PC-9 (cell line): ENCODE measurements around the gene CAMTA1. TPM values are rescaled to one million over a fixed set of nuclear protein-coding genes. Genes with fewer than 3 reads are reported as not detected.

ENCODE experiments used
- BruUV-seq: library from RNA; stranded (reverse); fragments of 400-500 nt; replicated peaks from 2 replicates; lab custom pipeline; 2021; lab: Mats Ljungman, UMichigan
- CTCF ChIA-PET: fragments of 300-600 bp; sonication (Branson Sonifier 250); formaldehyde crosslinking; loops from one replicate; lab custom pipeline; 2022; ENCODE audit warnings: antibody characterized with exemption; lab: Charles Lee
- POLR2A ChIA-PET: fragments of 300-600 bp; sonication (Branson Sonifier 250); formaldehyde crosslinking; loops from one replicate; lab custom pipeline; 2022; ENCODE audit warnings: antibody characterized with exemption; ENCODE audit not compliant: unreplicated experiment; lab: Charles Lee
- DNase-seq, 2 experiments: peaks; one replicate each; pipeline versions ENCODE4 v3.0.0 to v3.0.0-alpha.2; 2015 to 2022; ENCODE audit warnings: mixed read lengths in 1 of 2
- H2AFZ ChIP-seq: fragments of 200-600 bp; sonication (generic); 2 replicates; pipeline ENCODE4 v1.8.1; 2017; ENCODE audit warnings: antibody characterized with exemption
- H3F3A ChIP-seq: fragments of 200-600 bp; sonication (generic); 2 replicates; pipeline ENCODE4 v1.8.1; 2017; ENCODE audit warnings: antibody characterized with exemption, mild to moderate bottlenecking, low read depth; ENCODE audit not compliant: insufficient read depth
- H3K27ac ChIP-seq: fragments of 200-600 bp; sonication (generic); 2 replicates; pipeline ENCODE4 v1.6.1; 2016; ENCODE audit warnings: mixed run types
- H3K27me3 ChIP-seq: fragments of 200-600 bp; sonication (generic); 2 replicates; pipeline ENCODE4 v1.6.1; 2016; ENCODE audit warnings: low read depth, mixed run types; ENCODE audit not compliant: insufficient read depth
- H3K36me3 ChIP-seq: fragments of 200-600 bp; sonication (generic); 2 replicates; pipeline ENCODE4 v1.6.1; 2016; ENCODE audit warnings: low read depth, mixed run types
- H3K4me1 ChIP-seq: fragments of 200-600 bp; sonication (generic); replicated peaks from 2 replicates; pipeline ENCODE4 v1.6.1; 2016; ENCODE audit warnings: mixed run types; ENCODE audit not compliant: insufficient read depth
- H3K4me2 ChIP-seq: fragments of 200-600 bp; sonication (generic); 2 replicates; pipeline ENCODE4 v1.6.1; 2017; ENCODE audit warnings: mixed run types
- H3K4me3 ChIP-seq: fragments of 200-600 bp; sonication (generic); 2 replicates; pipeline ENCODE4 v1.6.1; 2016; ENCODE audit warnings: mixed run types
- H3K79me2 ChIP-seq: fragments of 200-600 bp; sonication (generic); 2 replicates; pipeline ENCODE4 v1.6.1; 2017; ENCODE audit warnings: low read depth, mixed run types
- H3K9me2 ChIP-seq: fragments of 200-600 bp; sonication (generic); 2 replicates; pipeline ENCODE4 v1.8.1; 2017; ENCODE audit warnings: mild to moderate bottlenecking; ENCODE audit not compliant: insufficient read depth
- H3K9me3 ChIP-seq: fragments of 200-600 bp; sonication (generic); 2 replicates; pipeline ENCODE4 v1.8.1; 2016; ENCODE audit warnings: low read depth; ENCODE audit not compliant: insufficient read depth
- H4K20me1 ChIP-seq: fragments of 200-600 bp; sonication (generic); 2 replicates; pipeline ENCODE4 v1.8.1; 2017; ENCODE audit not compliant: insufficient read depth
- CTCF ChIP-seq: fragments of 200-600 bp; sonication (generic); conservative IDR thresholded peaks from 2 replicates; pipeline ENCODE4 v1.6.1; 2017; ENCODE audit warnings: mixed run types, antibody characterized with exemption, mild to moderate bottlenecking, moderate library complexity
- EZH2 ChIP-seq: fragments of 200-600 bp; sonication (generic); IDR thresholded peaks from 2 replicates; pipeline ENCODE4 v1.8.0; 2017; ENCODE audit warnings: antibody characterized with exemption, low read depth
- intact Hi-C: fragments of 100-400 bp; cut with micrococcal nuclease; formaldehyde crosslinking; loops from one replicate; pipeline ENCODE4 v1.10.0; 2022; ENCODE audit not compliant: unreplicated experiment
- total RNA-seq: library from RNA; stranded (reverse); gene quantifications from 2 replicates; pipeline ENCODE4 v1.2.3, GENCODE V29; 2021

The CAMTA1 gene
- total RNA-seq, 1 experiment from 2014 or later, result 72.3 TPM

GRCh38 chr1:6906783-6907182 lies 121.5 kb downstream of the CAMTA1 start:
- Histone ChIP-seq H4K20me1 (no peaks in the 10 kb centered on the region), H3K4me2 (no peak overlapping the region), H3K4me3 (no peak overlapping the region), H3K9me3 (no peaks in the 10 kb centered on the region), H3K27me3 (no peaks in the 10 kb centered on the region), H3K79me2 (no peaks in the 10 kb centered on the region), H3F3A (no peaks in the 10 kb centered on the region), H3K4me1 (no peaks in the 10 kb centered on the region), H3K36me3 (no peaks in the 10 kb centered on the region), H3K27ac (no peak overlapping the region), H2AFZ (no peak overlapping the region), H3K9me2 (no peaks in the 10 kb centered on the region)
- ChIA-PET POLR2A (no interaction called here), CTCF (no interaction called here)
- intact Hi-C loops, result no loop called here
- TF ChIP-seq CTCF (no peak), EZH2 (no peak)
- no peak for DNase-seq
- no TSS peak for BruUV-seq

GRCh38 chr1:6907201-6907600 lies 121.9 kb downstream of the CAMTA1 start:
- BruUV-seq, result no TSS peak
- no peaks in the 10 kb centered on the region for H3F3A ChIP-seq
- no peak for DNase-seq
- POLR2A ChIA-PET, result no interaction called here
- H3K4me2 ChIP-seq, result no peak overlapping the region
- no peaks in the 10 kb centered on the region for H3K9me3 ChIP-seq
- TF ChIP-seq CTCF, result no peak
- TF ChIP-seq EZH2, result no peak
- no peaks in the 10 kb centered on the region for H3K9me2 ChIP-seq
- no peak overlapping the region for H3K27ac ChIP-seq
- no peaks in the 10 kb centered on the region for H3K79me2 ChIP-seq
- no peak overlapping the region for H2AFZ ChIP-seq
- no peak overlapping the region for H3K4me3 ChIP-seq
- intact Hi-C loops, result no loop called here
- H4K20me1 ChIP-seq, result no peaks in the 10 kb centered on the region
- no peaks in the 10 kb centered on the region for H3K4me1 ChIP-seq
- H3K27me3 ChIP-seq, result no peaks in the 10 kb centered on the region
- CTCF ChIA-PET, result no interaction called here
- no peaks in the 10 kb centered on the region for H3K36me3 ChIP-seq

- ChIA-PET POLR2A (no interaction called here), CTCF (no interaction called here)
- Histone ChIP-seq H3K79me2 (no peaks in the 10 kb centered on the region), H4K20me1 (no peaks in the 10 kb centered on the region), H3K9me3 (no peaks in the 10 kb centered on the region), H3K9me2 (no peaks in the 10 kb centered on the region), H3K27me3 (no peaks in the 10 kb centered on the region), H3K4me3 (no peak overlapping the region), H3K27ac (no peak overlapping the region), H2AFZ (no peak overlapping the region), H3K4me2 (no peak overlapping the region), H3K4me1 (no peaks in the 10 kb centered on the region), H3K36me3 (no peaks in the 10 kb centered on the region), H3F3A (no peaks in the 10 kb centered on the region)
- TF ChIP-seq EZH2 (no peak), CTCF (no peak)
- DNase-seq, result no peak
- intact Hi-C loops, result no loop called here
- BruUV-seq, result no TSS peak
Measured at GRCh38 chr1:6907676-6908434, 122.6 kb downstream of the CAMTA1 start.
